B cell (primary cell): ENCODE data around the gene GNA15. TPM values are rescaled to one million over a fixed set of nuclear protein-coding genes. Genes with fewer than 3 reads are reported as not detected.

Experiments used
- ATAC-seq: fragments of 200-7000 bp; cut with Tn5 transposase; one replicate; pipeline ENCODE4 v1.10.0; 2021; ENCODE audit warnings: low read depth, mild to moderate bottlenecking, moderate number of reproducible peaks, moderate library complexity
- CTCF ChIA-PET: fragments of 350-600 bp; sonication (Branson Sonifier 250); formaldehyde crosslinking; loops from one replicate; lab custom pipeline; 2021; ENCODE audit warnings: antibody characterized with exemption, inconsistent platforms; lab: Charles Lee
- POLR2A ChIA-PET: fragments of 350-600 bp; sonication (Branson Sonifier 250); formaldehyde crosslinking; loops from one replicate; lab custom pipeline; 2021; ENCODE audit warnings: antibody characterized with exemption; lab: Charles Lee
- DNase-seq: peaks from one replicate; pipeline ENCODE4 v3.0.0; 2013
- H2AFZ ChIP-seq: 2 replicates; pipeline ENCODE4 v1.6.1; 2012; ENCODE audit warnings: mild to moderate bottlenecking, low read depth, low read length; ENCODE audit not compliant: insufficient read depth, poor library complexity, severe bottlenecking
- H3K27ac ChIP-seq, 2 donors: 1 replicate in 1 of 2; 2 replicates in 1 of 2; pipeline ENCODE4 v1.5.1; 2012 to 2013; ENCODE audit warnings: low read length in 2 of 2, mild to moderate bottlenecking in 2 of 2, moderate library complexity in 1 of 2
- H3K27me3 ChIP-seq, 4 experiments: fragments of 200-600 bp in 1 of 4; sonication (generic) in 1 of 4; replicated peaks in 1 of 4; 1 replicate in 2 of 4; 2 replicates in 2 of 4; pipeline versions ENCODE4 v1.6.1 to v1.7.0; 2013 to 2016; ENCODE audit warnings: low read length in 3 of 4, mild to moderate bottlenecking in 2 of 4, mixed read lengths in 1 of 4, moderate library complexity in 1 of 4; ENCODE audit not compliant: insufficient read depth in 4 of 4, control insufficient read depth in 3 of 4; ENCODE audit errors: control extremely low read depth in 1 of 4
- H3K36me3 ChIP-seq, 2 experiments: replicated peaks in 1 of 2; 1 replicate in 1 of 2; 2 replicates in 1 of 2; pipeline versions ENCODE4 v1.6.1 to v1.7.1; 2013; ENCODE audit warnings: low read length in 1 of 2; ENCODE audit not compliant: insufficient read depth in 2 of 2, control insufficient read depth in 1 of 2; ENCODE audit errors: control extremely low read depth in 1 of 2, extremely low read depth in 1 of 2
- H3K4me1 ChIP-seq, 2 donors: fragments of 200-600 bp in 1 of 2; sonication (generic) in 1 of 2; 1 replicate in 1 of 2; 2 replicates in 1 of 2; pipeline versions ENCODE4 v1.5.1 to v1.6.1; 2013 to 2017; ENCODE audit warnings: low read length in 2 of 2; ENCODE audit not compliant: control insufficient read depth in 2 of 2, insufficient read depth in 2 of 2
- H3K4me2 ChIP-seq: replicated peaks from 2 replicates; pipeline ENCODE3; 2012; ENCODE audit warnings: mild to moderate bottlenecking, low read depth, low read length; ENCODE audit not compliant: poor library complexity, severe bottlenecking
- H3K4me3 ChIP-seq, 5 experiments: fragments of 200-600 bp in 1 of 5; sonication (generic) in 1 of 5; 1 replicate in 3 of 5; 2 replicates in 2 of 5; pipeline versions ENCODE4 v1.5.1 to v1.7.0; 2011 to 2016; ENCODE audit warnings: low read length in 4 of 5, mild to moderate bottlenecking in 4 of 5, low read depth in 2 of 5, control low read depth in 1 of 5, moderate library complexity in 1 of 5; ENCODE audit not compliant: insufficient read depth in 1 of 5; ENCODE audit errors: control extremely low read depth in 1 of 5, extremely low read depth in 1 of 5
- H3K79me2 ChIP-seq: fragments of 200-600 bp; sonication (generic); one replicate; pipeline ENCODE4 v1.6.0; 2016; ENCODE audit warnings: low read length; ENCODE audit not compliant: control insufficient read depth, insufficient read depth
- H3K9ac ChIP-seq: fragments of 200-600 bp; sonication (generic); 2 replicates; pipeline ENCODE4 v1.6.1; 2017; ENCODE audit warnings: mild to moderate bottlenecking, low read length, moderate library complexity
- H3K9me3 ChIP-seq, 3 donors: one replicate each; pipeline versions ENCODE4 v1.6.1 to v1.7.1; 2013; ENCODE audit warnings: low read length in 2 of 3; ENCODE audit not compliant: control insufficient read depth in 2 of 3, insufficient read depth in 1 of 3; ENCODE audit errors: control extremely low read depth in 1 of 3
- H4K20me1 ChIP-seq: 2 replicates; pipeline ENCODE4 v1.6.0; 2012; ENCODE audit warnings: mild to moderate bottlenecking, low read length; ENCODE audit not compliant: insufficient read depth, control insufficient read depth, poor library complexity, severe bottlenecking
- H3K27ac Mint-ChIP-seq: one replicate; pipeline ENCODE4 v1.8.0; 2021; ENCODE audit warnings: mixed read lengths
- H3K27me3 Mint-ChIP-seq: one replicate; pipeline ENCODE4 v1.8.0; 2021; ENCODE audit warnings: mixed read lengths
- H3K4me1 Mint-ChIP-seq: one replicate; pipeline ENCODE4 v1.8.0; 2021; ENCODE audit warnings: mixed read lengths
- H3K4me3 Mint-ChIP-seq: one replicate; pipeline ENCODE4 v1.8.0; 2021; ENCODE audit warnings: mixed read lengths
- H3K9me3 Mint-ChIP-seq: one replicate; pipeline ENCODE4 v1.8.0; 2022; ENCODE audit warnings: mixed read lengths; ENCODE audit not compliant: insufficient read depth
- EZH2 ChIP-seq: IDR thresholded peaks from 2 replicates; pipeline ENCODE4 v1.6.1; 2012; ENCODE audit warnings: borderline replicate concordance, low read depth, mild to moderate bottlenecking, moderate library complexity, low read length; ENCODE audit not compliant: insufficient read depth, poor library complexity, severe bottlenecking
- WGBS: methylation state at CpG from one replicate; pipeline ENCODE4 v1.1.5; 2013; ENCODE audit warnings: missing lambda C conversion rate; ENCODE audit not compliant: insufficient coverage; 5-methylcytosine and 5-hydroxymethylcytosine counted together
- intact Hi-C: fragments of 100-400 bp; cut with micrococcal nuclease; formaldehyde crosslinking; loops from one replicate; pipeline ENCODE4 v1.10.0; 2022
- polyA plus RNA-seq: library from polyadenylated mRNA; depleted of rRNA; stranded (reverse); fragments of >200 nt; gene quantifications from 2 replicates; pipeline ENCODE4 v1.2.3, GENCODE V29; 2012
- total RNA-seq, 2 donors: library from RNA; stranded (reverse); fragments of 120-200 nt in 1 of 2; gene quantifications; 1 replicate in 1 of 2; 2 replicates in 1 of 2; pipeline versions ENCODE4 v1.2.3 to v1.2.4, GENCODE V29; 2013 to 2022
- TF ChIP-seq, protein P1 (sequence below): fragments of 200-600 bp; IDR thresholded peaks from one replicate; pipeline ENCODE4 v1.8.0; 2022; ENCODE audit warnings: antibody characterized with exemption, mild to moderate bottlenecking

The GNA15 gene
- total and polyA plus RNA-seq, 2 donors (not counting 1 experiment from before 2014, with no cell fraction given), result 0.37 to 0.52 TPM

DNA sequence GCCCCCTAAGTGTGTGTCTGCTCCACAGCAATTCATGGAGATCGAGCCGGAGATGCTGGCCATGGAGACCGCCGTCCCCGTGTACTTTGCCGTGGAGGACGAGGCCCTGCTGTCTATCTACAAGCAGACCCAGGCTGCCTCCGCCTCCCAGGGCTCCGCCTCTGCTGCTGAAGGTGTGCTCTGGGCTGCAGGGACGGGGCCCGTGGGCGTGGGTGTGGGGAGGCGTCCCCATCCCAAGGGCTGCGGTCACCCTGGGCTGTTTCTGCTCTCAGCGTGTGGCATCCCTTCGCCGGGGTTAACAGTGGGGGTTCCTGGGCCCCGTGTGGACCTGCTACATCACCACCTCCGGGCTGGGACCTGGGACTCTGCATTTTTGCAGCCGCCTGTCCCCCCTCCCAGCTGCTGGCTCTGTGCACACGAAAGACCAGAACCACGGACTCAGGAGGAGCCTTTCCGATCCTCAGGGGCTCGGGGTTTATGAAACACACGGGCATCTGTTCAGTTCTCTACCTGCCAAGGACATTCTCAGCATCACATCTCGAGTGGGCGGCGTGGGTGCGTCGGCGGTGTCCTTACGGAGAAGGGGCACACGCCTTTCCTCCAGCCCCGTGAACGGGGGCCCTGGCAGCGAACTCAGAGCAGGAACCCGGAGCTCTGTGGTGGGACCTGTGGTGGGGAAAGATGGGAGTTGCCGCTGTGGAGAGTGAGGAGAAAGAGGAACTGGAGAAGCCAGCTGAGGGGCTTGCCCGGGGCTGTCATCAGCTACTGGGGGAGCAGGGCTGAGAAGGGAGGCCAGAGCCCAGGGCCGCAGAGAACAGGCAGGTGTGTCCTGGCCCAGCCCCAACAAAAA is 57.6 kb downstream of the GNA15 start:
- no peak overlapping the region for H3K27ac Mint-ChIP-seq
- POLR2A ChIA-PET, result interaction anchor here (0.5 to 0.6 kb wide), 2 partner anchors 10 to 553 kb away, joined by 9 to 12 read pairs; no protein-coding TSS in a partner anchor

More for the DNA sequence above, 57.6 kb downstream of the GNA15 start:
- peak overlapping the region; percentile 12 for H3K4me2 ChIP-seq
- H3K4me1 ChIP-seq, result peaks cover 6 to 19% of the 10 kb centered on the region in 2 donors
- peaks cover 0 to 11% (median 0%) of the 10 kb centered on the region in 3 donors for H3K9me3 ChIP-seq
- Mint-ChIP-seq H3K4me1 (peaks cover 17% of the 10 kb centered on the region), H3K9me3 (no peaks in the 10 kb centered on the region), H3K27me3 (no peaks in the 10 kb centered on the region), H3K4me3 (no peak overlapping the region)
- H3K79me2 ChIP-seq, result peaks cover 55% of the 10 kb centered on the region
- 65% methylated on average over 38 of the region's 40 CpGs for WGBS
- DNase-seq (no peak), ATAC-seq (peak; percentile 28)
- no peak overlapping the region for H2AFZ ChIP-seq
- peaks cover 0 to 27% of the 10 kb centered on the region in 2 experiments for H3K36me3 ChIP-seq
- H3K9ac ChIP-seq, result no peak overlapping the region
- H3K27me3 ChIP-seq, result no peaks in the 10 kb centered on the region
- no peak for TF ChIP-seq EZH2
- TF ChIP-seq, protein P1, sequence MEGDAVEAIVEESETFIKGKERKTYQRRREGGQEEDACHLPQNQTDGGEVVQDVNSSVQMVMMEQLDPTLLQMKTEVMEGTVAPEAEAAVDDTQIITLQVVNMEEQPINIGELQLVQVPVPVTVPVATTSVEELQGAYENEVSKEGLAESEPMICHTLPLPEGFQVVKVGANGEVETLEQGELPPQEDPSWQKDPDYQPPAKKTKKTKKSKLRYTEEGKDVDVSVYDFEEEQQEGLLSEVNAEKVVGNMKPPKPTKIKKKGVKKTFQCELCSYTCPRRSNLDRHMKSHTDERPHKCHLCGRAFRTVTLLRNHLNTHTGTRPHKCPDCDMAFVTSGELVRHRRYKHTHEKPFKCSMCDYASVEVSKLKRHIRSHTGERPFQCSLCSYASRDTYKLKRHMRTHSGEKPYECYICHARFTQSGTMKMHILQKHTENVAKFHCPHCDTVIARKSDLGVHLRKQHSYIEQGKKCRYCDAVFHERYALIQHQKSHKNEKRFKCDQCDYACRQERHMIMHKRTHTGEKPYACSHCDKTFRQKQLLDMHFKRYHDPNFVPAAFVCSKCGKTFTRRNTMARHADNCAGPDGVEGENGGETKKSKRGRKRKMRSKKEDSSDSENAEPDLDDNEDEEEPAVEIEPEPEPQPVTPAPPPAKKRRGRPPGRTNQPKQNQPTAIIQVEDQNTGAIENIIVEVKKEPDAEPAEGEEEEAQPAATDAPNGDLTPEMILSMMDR, result no peak
- no peak overlapping the region for H3K4me3 ChIP-seq
- H4K20me1 ChIP-seq, result peaks cover 55% of the 10 kb centered on the region
- CTCF ChIA-PET, result no interaction called here
- H3K27ac ChIP-seq, result no peak overlapping the region
- intact Hi-C loops, result no loop called here
